Upper lobe of left lung (tissue), 4 donors: ENCODE results near the gene TBCK.

ENCODE experiments used
- CTCF ChIP-seq, 6 experiments: fragments of 450-650 bp in 4 of 6; fragments of 200-600 bp in 2 of 6; sonication (generic) in 2 of 6; IDR thresholded peaks; one replicate each; pipeline ENCODE4 v1.5.1; 2016 to 2019; ENCODE audit warnings: antibody characterized with exemption in 6 of 6
- POLR2A ChIP-seq, 4 donors: fragments of 450-650 bp; IDR thresholded peaks; one replicate each; pipeline ENCODE4 v1.5.1; 2016 to 2017; ENCODE audit warnings: antibody characterized with exemption in 4 of 4, mild to moderate bottlenecking in 2 of 4

GRCh38 chr4:106210021-106210420 lies 106.0 kb downstream of the TBCK start:
- TF ChIP-seq POLR2A (IDR thresholded peaks at IDR 0.05) (no peak), CTCF (IDR thresholded peaks at IDR 0.05) (no peak)
